ENCODE data around the gene APLNR.

DNA sequence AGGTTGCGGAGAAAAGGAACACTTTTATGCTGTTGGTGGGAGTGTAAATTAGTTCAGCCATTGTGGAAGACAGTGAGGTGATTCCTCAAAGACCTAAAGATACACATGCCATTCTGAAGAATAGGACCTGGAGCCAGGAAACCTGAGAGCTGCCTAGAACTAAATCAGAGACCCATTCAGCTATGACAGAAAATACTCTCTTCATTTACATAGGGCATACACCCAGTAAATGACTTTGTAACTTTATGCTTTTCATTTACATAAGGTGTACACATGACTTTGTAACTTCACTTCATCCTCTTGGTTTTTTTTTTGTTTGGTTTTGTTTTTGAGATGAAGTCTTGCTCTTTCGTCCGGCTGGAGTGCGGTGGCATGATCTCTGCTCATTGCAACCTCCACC is 25.1 kb upstream of the APLNR start:
- TF ChIP-seq, protein P1, sequence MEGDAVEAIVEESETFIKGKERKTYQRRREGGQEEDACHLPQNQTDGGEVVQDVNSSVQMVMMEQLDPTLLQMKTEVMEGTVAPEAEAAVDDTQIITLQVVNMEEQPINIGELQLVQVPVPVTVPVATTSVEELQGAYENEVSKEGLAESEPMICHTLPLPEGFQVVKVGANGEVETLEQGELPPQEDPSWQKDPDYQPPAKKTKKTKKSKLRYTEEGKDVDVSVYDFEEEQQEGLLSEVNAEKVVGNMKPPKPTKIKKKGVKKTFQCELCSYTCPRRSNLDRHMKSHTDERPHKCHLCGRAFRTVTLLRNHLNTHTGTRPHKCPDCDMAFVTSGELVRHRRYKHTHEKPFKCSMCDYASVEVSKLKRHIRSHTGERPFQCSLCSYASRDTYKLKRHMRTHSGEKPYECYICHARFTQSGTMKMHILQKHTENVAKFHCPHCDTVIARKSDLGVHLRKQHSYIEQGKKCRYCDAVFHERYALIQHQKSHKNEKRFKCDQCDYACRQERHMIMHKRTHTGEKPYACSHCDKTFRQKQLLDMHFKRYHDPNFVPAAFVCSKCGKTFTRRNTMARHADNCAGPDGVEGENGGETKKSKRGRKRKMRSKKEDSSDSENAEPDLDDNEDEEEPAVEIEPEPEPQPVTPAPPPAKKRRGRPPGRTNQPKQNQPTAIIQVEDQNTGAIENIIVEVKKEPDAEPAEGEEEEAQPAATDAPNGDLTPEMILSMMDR (IDR thresholded peaks at IDR 0.05; ENCODE audit: low read depth, low read length, missing input control) = no peak
- TF ChIP-seq, protein P2, sequence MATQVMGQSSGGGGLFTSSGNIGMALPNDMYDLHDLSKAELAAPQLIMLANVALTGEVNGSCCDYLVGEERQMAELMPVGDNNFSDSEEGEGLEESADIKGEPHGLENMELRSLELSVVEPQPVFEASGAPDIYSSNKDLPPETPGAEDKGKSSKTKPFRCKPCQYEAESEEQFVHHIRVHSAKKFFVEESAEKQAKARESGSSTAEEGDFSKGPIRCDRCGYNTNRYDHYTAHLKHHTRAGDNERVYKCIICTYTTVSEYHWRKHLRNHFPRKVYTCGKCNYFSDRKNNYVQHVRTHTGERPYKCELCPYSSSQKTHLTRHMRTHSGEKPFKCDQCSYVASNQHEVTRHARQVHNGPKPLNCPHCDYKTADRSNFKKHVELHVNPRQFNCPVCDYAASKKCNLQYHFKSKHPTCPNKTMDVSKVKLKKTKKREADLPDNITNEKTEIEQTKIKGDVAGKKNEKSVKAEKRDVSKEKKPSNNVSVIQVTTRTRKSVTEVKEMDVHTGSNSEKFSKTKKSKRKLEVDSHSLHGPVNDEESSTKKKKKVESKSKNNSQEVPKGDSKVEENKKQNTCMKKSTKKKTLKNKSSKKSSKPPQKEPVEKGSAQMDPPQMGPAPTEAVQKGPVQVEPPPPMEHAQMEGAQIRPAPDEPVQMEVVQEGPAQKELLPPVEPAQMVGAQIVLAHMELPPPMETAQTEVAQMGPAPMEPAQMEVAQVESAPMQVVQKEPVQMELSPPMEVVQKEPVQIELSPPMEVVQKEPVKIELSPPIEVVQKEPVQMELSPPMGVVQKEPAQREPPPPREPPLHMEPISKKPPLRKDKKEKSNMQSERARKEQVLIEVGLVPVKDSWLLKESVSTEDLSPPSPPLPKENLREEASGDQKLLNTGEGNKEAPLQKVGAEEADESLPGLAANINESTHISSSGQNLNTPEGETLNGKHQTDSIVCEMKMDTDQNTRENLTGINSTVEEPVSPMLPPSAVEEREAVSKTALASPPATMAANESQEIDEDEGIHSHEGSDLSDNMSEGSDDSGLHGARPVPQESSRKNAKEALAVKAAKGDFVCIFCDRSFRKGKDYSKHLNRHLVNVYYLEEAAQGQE (IDR thresholded peaks at IDR 0.05) = no peak
- TF ChIP-seq, protein P3, sequence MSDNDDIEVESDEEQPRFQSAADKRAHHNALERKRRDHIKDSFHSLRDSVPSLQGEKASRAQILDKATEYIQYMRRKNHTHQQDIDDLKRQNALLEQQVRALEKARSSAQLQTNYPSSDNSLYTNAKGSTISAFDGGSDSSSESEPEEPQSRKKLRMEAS (IDR thresholded peaks at IDR 0.05) = no peak
- no peak for TF ChIP-seq HNF4A (conservative IDR thresholded peaks at IDR 0.05)
- TF ChIP-seq RAD21 (IDR thresholded peaks at IDR 0.05) = no peak
- TF ChIP-seq GABPA (IDR thresholded peaks at IDR 0.05 in 1 of 2, conservative IDR thresholded peaks at IDR 0.05 in 1 of 2) = no peak

Data from liver (tissue), 3 donors.